ENCODE data around the gene TRIM21. TPM values are rescaled to one million over a fixed set of nuclear protein-coding genes. Genes with fewer than 3 reads are reported as not detected.

TRIM21 gene
- total RNA-seq, 1 donor from 2014 or later = 36.1 TPM

Other genes with a start within 250 kb of the TRIM21 start
- not detected in 2 replicates for gene OR52B4, start 25.3 kb downstream of the TRIM21 start, total RNA-seq
- gene OR52K2, start 55.6 kb upstream of the TRIM21 start, total RNA-seq = not detected in 2 replicates
- not detected in 2 replicates for gene OR52K1, start 88.9 kb upstream of the TRIM21 start, total RNA-seq
- gene OR52M1, start 151.5 kb upstream of the TRIM21 start, total RNA-seq = not detected in 2 replicates
- not detected in 2 replicates for gene OR52I2, start 188.0 kb upstream of the TRIM21 start, total RNA-seq
- not detected in 2 replicates for gene OR52I1, start 200.3 kb upstream of the TRIM21 start, total RNA-seq
- 21.0 and 21.9 TPM in 2 replicates for gene TRIM68, start 214.5 kb upstream of the TRIM21 start, total RNA-seq
- not detected in 2 replicates for gene OR51D1, start 243.8 kb upstream of the TRIM21 start, total RNA-seq